ENCODE measurements around the gene LRRC23. TPM values are rescaled to one million over a fixed set of nuclear protein-coding genes. Genes with fewer than 3 reads are reported as not detected.

Gene LRRC23
- total RNA-seq, 1 experiment from 2014 or later, result 5.1 TPM

- BruUV-seq (replicated peaks), result no TSS peak
- Histone ChIP-seq H4K20me1 (ENCODE audit: low read length) (no peaks in the 10 kb centered on the region), H3K9me2 (replicated peaks; ENCODE audit: low read length) (no peaks in the 10 kb centered on the region), H3K4me3 (ENCODE audit: low read length) (peak overlapping the region; percentile 72), H3K27me3 (ENCODE audit: low read length) (no peaks in the 10 kb centered on the region), H3K4me1 (ENCODE audit: insufficient read depth, low read length) (peaks cover 18% of the 10 kb centered on the region), H3K27ac (ENCODE audit: low read length) (peak overlapping the region; percentile 94), H2AFZ (ENCODE audit: low read length) (no peak overlapping the region), H3K9me3 (ENCODE audit: low read length) (no peaks in the 10 kb centered on the region), H3K79me2 (ENCODE audit: low read length) (peaks cover 11% of the 10 kb centered on the region; the same call in 1 of the 2 replicates), H3K4me2 (ENCODE audit: low read length) (peak overlapping the region; percentile 96), H3K36me3 (ENCODE audit: low read depth, low read length) (no peaks in the 10 kb centered on the region), H3F3A (ENCODE audit: low read length, unreplicated experiment) (peaks cover 9% of the 10 kb centered on the region), H3K9ac (ENCODE audit: low read length) (peak overlapping the region; percentile 43)
- ChIA-PET POLR2A (ENCODE audit: unreplicated experiment) (interaction anchor here (0.6 to 1.3 kb wide), 6 partner anchors 15 to 164 kb away, joined by 4 to 18 read pairs (median 8); partner anchors contain the start of gene ENO2), CTCF (interaction anchor here (0.6 to 2.0 kb wide), 8 partner anchors 17 to 596 kb away, joined by 3 to 10 read pairs (median 4); partner anchors contain the start of genes LPCAT3 and SPSB2)
- TF ChIP-seq EZH2 (IDR thresholded peaks at IDR 0.05; ENCODE audit: low read length, unreplicated experiment) (no peak), CTCF (conservative IDR thresholded peaks at IDR 0.05; ENCODE audit: low read depth, low read length) (peak; percentile 77)
- peak; percentile 89 for DNase-seq
- ATAC-seq, result peak; percentile 39
- intact Hi-C loops (cut with micrococcal nuclease), result loop anchor here (1.0 to 2.0 kb wide), 3 partner anchors 21 to 169 kb away; partner anchors contain the start of gene LPCAT3
Observed at GRCh38 chr12:6944381-6945186, 40.0 kb downstream of the LRRC23 start.

GRCh38 chr12:6945613-6946012, 41.0 kb downstream of the LRRC23 start:
- intact Hi-C loops (cut with micrococcal nuclease), result loop anchor here (2.0 kb wide), 1 partner anchor 73 kb away; the partner anchor contains the start of gene LPCAT3
- CTCF ChIA-PET, result interaction anchor here (0.9 to 1.1 kb wide), 4 partner anchors 8 to 108 kb away, joined by 3 to 6 read pairs (median 5); no protein-coding TSS in a partner anchor

More at GRCh38 chr12:6945613-6946012, 41.0 kb downstream of the LRRC23 start:
- Histone ChIP-seq H3K4me3 (ENCODE audit: low read length) (peak overlapping the region; percentile 72), H3K79me2 (ENCODE audit: low read length) (peaks cover 11% of the 10 kb centered on the region; the same call in 1 of the 2 replicates), H3K4me2 (ENCODE audit: low read length) (peak overlapping the region; percentile 96), H2AFZ (ENCODE audit: low read length) (no peak overlapping the region), H3K9me2 (replicated peaks; ENCODE audit: low read length) (no peaks in the 10 kb centered on the region), H3K27ac (ENCODE audit: low read length) (no peak overlapping the region), H3K4me1 (ENCODE audit: insufficient read depth, low read length) (peaks cover 18% of the 10 kb centered on the region), H3K27me3 (ENCODE audit: low read length) (no peaks in the 10 kb centered on the region), H3K9me3 (ENCODE audit: low read length) (no peaks in the 10 kb centered on the region), H3F3A (ENCODE audit: low read length, unreplicated experiment) (peaks cover 9% of the 10 kb centered on the region), H3K36me3 (ENCODE audit: low read depth, low read length) (no peaks in the 10 kb centered on the region), H3K9ac (ENCODE audit: low read length) (no peak overlapping the region), H4K20me1 (ENCODE audit: low read length) (no peaks in the 10 kb centered on the region)
- POLR2A ChIA-PET (ENCODE audit: unreplicated experiment), result interaction anchor here (0.6 to 0.9 kb wide), 2 partner anchors 20 to 85 kb away, joined by 3 to 5 read pairs; no protein-coding TSS in a partner anchor
- ATAC-seq, result no peak
- no peak for DNase-seq
- no peak for TF ChIP-seq EZH2phosphoT487 (IDR thresholded peaks at IDR 0.05; ENCODE audit: borderline replicate concordance, low read length)
- no peak for TF ChIP-seq EZH2 (IDR thresholded peaks at IDR 0.05; ENCODE audit: low read length, unreplicated experiment)
- no peak for TF ChIP-seq CTCF (conservative IDR thresholded peaks at IDR 0.05; ENCODE audit: low read depth, low read length)
- no TSS peak for BruUV-seq (replicated peaks)

Measured in PC-3 (cell line).